ENCODE data around the gene VPS52. TPM values are rescaled to one million over a fixed set of nuclear protein-coding genes. Genes with fewer than 3 reads are reported as not detected.

VPS52 gene
- total and polyA plus RNA-seq, 9 of the 15 experiments (the other 6 are each of a cell fraction or from before 2014, with no cell fraction given) = 24.4 to 103 (median 40.2) TPM

DNA sequence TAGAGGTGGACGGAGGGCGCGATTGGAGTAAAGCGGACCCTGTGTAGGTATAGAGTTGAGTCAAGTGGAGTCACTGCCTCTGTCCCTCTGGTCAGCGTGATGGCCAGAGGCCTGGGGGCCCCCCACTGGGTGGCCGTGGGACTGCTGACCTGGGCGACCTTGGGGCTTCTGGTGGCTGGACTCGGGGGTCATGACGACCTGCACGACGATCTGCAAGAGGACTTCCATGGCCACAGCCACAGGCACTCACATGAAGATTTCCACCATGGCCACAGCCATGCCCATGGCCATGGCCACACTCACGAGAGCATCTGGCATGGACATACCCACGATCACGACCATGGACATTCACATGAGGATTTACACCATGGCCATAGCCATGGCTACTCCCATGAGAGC lies 70.5 kb downstream of the VPS52 start:
- under 1% methylated on average over 14 of the region's 14 CpGs for WGBS (ENCODE audit: insufficient coverage, low coverage, missing lambda C conversion rate)
- H3K4me2 ChIP-seq (ENCODE audit: insufficient read depth, low read length) = peak overlapping the region; percentile 100
- H3K4me1 ChIP-seq (replicated peaks in 1 of 2; ENCODE audit: control insufficient read depth in 2 of 2, insufficient read depth in 2 of 2, low read length in 2 of 2) = peaks cover 52 to 54% of the 10 kb centered on the region in 2 experiments; a peak in 4 of 5 replicates
- intact Hi-C loops (cut with micrococcal nuclease) (loop anchor here (2.0 to 5.0 kb wide), 4 partner anchors 48 to 1069 kb away; partner anchors contain the start of genes FKBPL and PHF1), in situ Hi-C loops (cut with MboI) (no loop called here)
- H2AFZ ChIP-seq (ENCODE audit: low read depth, low read length) = peak overlapping the region; percentile 96
- peak; percentile 48 for ATAC-seq
- BruUV-seq (replicated peaks) = TSS peak; percentile 77
- peaks cover 22% of the 10 kb centered on the region for H4K20me1 ChIP-seq (replicated peaks; ENCODE audit: control insufficient read depth, insufficient read depth, low read length)
- peaks cover 3% of the 10 kb centered on the region for H3K9me1 ChIP-seq (ENCODE audit: control insufficient read depth, insufficient read depth, low read length)
- FAIRE-seq = peak; percentile 6
- no peaks in the 10 kb centered on the region for H3K27me3 ChIP-seq (ENCODE audit: control insufficient read depth in 2 of 2, insufficient read depth in 2 of 2, low read length in 2 of 2)
- peak overlapping the region; percentile 99 for H3K27ac ChIP-seq (ENCODE audit: extremely low read depth, low read depth, low read length)
- H3K4me3 ChIP-seq = peak overlapping the region; percentile 65
- H3K36me3 ChIP-seq (ENCODE audit: control insufficient read depth, insufficient read depth, low read length) = peaks cover 49% of the 10 kb centered on the region
- H3K79me2 ChIP-seq (ENCODE audit: control insufficient read depth, insufficient read depth, low read length) = peaks cover 74% of the 10 kb centered on the region
- H3K9ac ChIP-seq (ENCODE audit: insufficient read depth in 1 of 2, low read depth in 2 of 2, low read length in 2 of 2) = peak overlapping the region; percentile 97 to 100
- peak; percentile 65 to 78 (median 72) for DNase-seq (ENCODE audit: extremely low read depth in 1 of 4, low spot score in 3 of 4)
- H3K9me3 ChIP-seq (replicated peaks; ENCODE audit: control insufficient read depth, insufficient read depth, low read depth, low read length) = no peaks in the 10 kb centered on the region
- CTCF ChIA-PET (ENCODE audit: low intra/inter-chr PET ratio) = interaction anchor here (0.7 to 1.1 kb wide), 2 partner anchors 47 to 289 kb away, joined by 3 to 4 read pairs; no protein-coding TSS in a partner anchor
- POLR2A ChIA-PET = no interaction called here
- no peak for TF ChIP-seq JUND (IDR thresholded peaks at IDR 0.05; ENCODE audit: borderline replicate concordance, low read depth, low read length)
- no peak for TF ChIP-seq JUND (tag; IDR thresholded peaks at IDR 0.05; ENCODE audit: borderline replicate concordance, low read depth, low read length)
- TF ChIP-seq TBP (optimal IDR thresholded peaks at IDR 0.05; ENCODE audit: low read depth, low read length) = no peak
- TF ChIP-seq TCF7 (IDR thresholded peaks at IDR 0.05; ENCODE audit: borderline replicate concordance) = no peak
- TF ChIP-seq ZNF589 (CRISPR knock-in tag; IDR thresholded peaks at IDR 0.05; ENCODE audit: low read depth) = no peak
- no peak for TF ChIP-seq SIRT6 (IDR thresholded peaks at IDR 0.05; ENCODE audit: low read depth, low read length)
- no peak for TF ChIP-seq ETS2 (tag; IDR thresholded peaks at IDR 0.05; ENCODE audit: borderline replicate concordance, poor library complexity, severe bottlenecking)
- 0 out of 2 replicates have a peak, but pooled peaks have one; percentile 2 for TF ChIP-seq EP300 (IDR thresholded peaks at IDR 0.05; ENCODE audit: low read length)
- no peak for TF ChIP-seq ZNF140 (CRISPR knock-in tag; IDR thresholded peaks at IDR 0.05)
- TF ChIP-seq POLR3G (IDR thresholded peaks at IDR 0.05; ENCODE audit: extremely low read depth, insufficient read length, insufficient replicate concordance) = no peak
- TF ChIP-seq GATAD2A (IDR thresholded peaks at IDR 0.05) = peak; percentile 92
- no peak for TF ChIP-seq ZNF740 (CRISPR knock-in tag; IDR thresholded peaks at IDR 0.05)
- no peak for TF ChIP-seq ZNF740 (tag; IDR thresholded peaks at IDR 0.05)
- no peak; the same call in 1 of the 2 replicates for TF ChIP-seq ZNF282 (CRISPR knock-in tag; IDR thresholded peaks at IDR 0.05)
- no peak for TF ChIP-seq GTF3C2 (IDR thresholded peaks at IDR 0.05; ENCODE audit: borderline replicate concordance, extremely low read depth, insufficient read length)
- peak; percentile 34 for TF ChIP-seq CHD1 (IDR thresholded peaks at IDR 0.05; ENCODE audit: low read length)
- TF ChIP-seq, protein P1, sequence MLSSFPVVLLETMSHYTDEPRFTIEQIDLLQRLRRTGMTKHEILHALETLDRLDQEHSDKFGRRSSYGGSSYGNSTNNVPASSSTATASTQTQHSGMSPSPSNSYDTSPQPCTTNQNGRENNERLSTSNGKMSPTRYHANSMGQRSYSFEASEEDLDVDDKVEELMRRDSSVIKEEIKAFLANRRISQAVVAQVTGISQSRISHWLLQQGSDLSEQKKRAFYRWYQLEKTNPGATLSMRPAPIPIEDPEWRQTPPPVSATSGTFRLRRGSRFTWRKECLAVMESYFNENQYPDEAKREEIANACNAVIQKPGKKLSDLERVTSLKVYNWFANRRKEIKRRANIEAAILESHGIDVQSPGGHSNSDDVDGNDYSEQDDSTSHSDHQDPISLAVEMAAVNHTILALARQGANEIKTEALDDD (IDR thresholded peaks at IDR 0.05) = no peak
- TF ChIP-seq GATAD2B (IDR thresholded peaks at IDR 0.05; ENCODE audit: borderline replicate concordance) = no peak
- no peak for TF ChIP-seq CHD2 (IDR thresholded peaks at IDR 0.05; ENCODE audit: low read depth, low read length)
- TF ChIP-seq TSC22D4 (tag; IDR thresholded peaks at IDR 0.05) = no peak
